K562 (cell line): ENCODE measurements around the gene QSOX2. TPM values are rescaled to one million over a fixed set of nuclear protein-coding genes. Genes with fewer than 3 reads are reported as not detected.

Source experiments
- BRD9 ChIP-seq: fragments of 450-650 bp; IDR thresholded peaks from 2 replicates; pipeline ENCODE4 v1.6.1; 2018; ENCODE audit warnings: low read depth; ENCODE audit not compliant: partially characterized antibody
- IFI16 ChIP-seq: fragments of 250-450 bp; sonication (Bioruptor Pico); IDR thresholded peaks from 2 replicates; pipeline ENCODE4 v2.1.2; 2022; ENCODE audit warnings: mild to moderate bottlenecking, inconsistent platforms
- MGA ChIP-seq: fragments of 450-650 bp; IDR thresholded peaks from 2 replicates; pipeline ENCODE4 v1.6.1; 2016; ENCODE audit warnings: mild to moderate bottlenecking, moderate library complexity
- RBM34 ChIP-seq: fragments of 200-400 bp; formaldehyde crosslinking; IDR thresholded peaks from 2 replicates; pipeline ENCODE4 v1.6.1; 2018; ENCODE audit warnings: low read length, borderline replicate concordance; ENCODE audit not compliant: insufficient read depth
- ZNF121 ChIP-seq: sonication (generic); formaldehyde crosslinking; conservative IDR thresholded peaks from 2 replicates; pipeline ENCODE4 v1.8.0; 2022; ENCODE audit warnings: missing genetic modification reagents
- ZNF174 ChIP-seq: fragments of 250-450 bp; sonication (Bioruptor Pico); IDR thresholded peaks from 2 replicates; pipeline ENCODE4 v1.4.0; 2020; ENCODE audit warnings: mild to moderate bottlenecking
- ZNF263 ChIP-seq: sonication (generic); formaldehyde crosslinking; IDR thresholded peaks from 2 replicates; pipeline ENCODE4 v1.8.0; 2022; ENCODE audit warnings: mild to moderate bottlenecking, missing genetic modification reagents, borderline replicate concordance
- polyA plus RNA-seq, 8 experiments: library from polyadenylated mRNA; depleted of rRNA in 4 of 8; stranded (reverse) in 5 of 8; unstranded in 3 of 8; fragments of >200 nt; fragmentation: Nextera tagmentation in 2 of 8; fragmentation: Illumina TruSeq in 1 of 8; extraction: Ambion mirVana in 2 of 8; extraction: Trizol in 1 of 8; gene quantifications; 2 replicates each; pipeline versions ENCODE4 v1.2.1 to v1.2.3, GENCODE V29; 2011 to 2014; ENCODE audit warnings: inconsistent platforms in 1 of 8, missing spikeins in 1 of 8
- total RNA-seq, 7 experiments: library from RNA; depleted of rRNA in 6 of 7; stranded (reverse); fragments of >200 nt in 6 of 7; fragmentation: Illumina TruSeq in 2 of 7; extraction: Trizol in 2 of 7; gene quantifications; 2 replicates each; pipeline versions ENCODE4 v1.2.1 to v1.2.3, GENCODE V29; 2011 to 2021; ENCODE audit warnings: low replicate concordance in 1 of 7

Gene QSOX2
- total and polyA plus RNA-seq, 9 of the 15 experiments (the other 6 are each of a cell fraction or from before 2014, with no cell fraction given): 0.51 to 23.7 (median 12.7) TPM

GRCh38 chr9:136173648-136174290 is 71.8 kb downstream of the QSOX2 start (continued):
- TF ChIP-seq MGA (no peak), ZNF263 (CRISPR knock-in tag) (no peak), ZNF121 (CRISPR knock-in tag) (no peak), RBM34 (no peak), ZNF174 (CRISPR knock-in tag) (no peak), BRD9 (no peak), IFI16 (no peak)
